CD4-positive, alpha-beta T cell treated with Interleukin-15 for 4 hours (primary cell): ENCODE measurements around the gene YPEL5.

Source experiments
- DNase-seq: peaks from one replicate; pipeline ENCODE4 v3.0.0-alpha.2; 2020; ENCODE audit warnings: low spot score

The YPEL5 gene

DNA sequence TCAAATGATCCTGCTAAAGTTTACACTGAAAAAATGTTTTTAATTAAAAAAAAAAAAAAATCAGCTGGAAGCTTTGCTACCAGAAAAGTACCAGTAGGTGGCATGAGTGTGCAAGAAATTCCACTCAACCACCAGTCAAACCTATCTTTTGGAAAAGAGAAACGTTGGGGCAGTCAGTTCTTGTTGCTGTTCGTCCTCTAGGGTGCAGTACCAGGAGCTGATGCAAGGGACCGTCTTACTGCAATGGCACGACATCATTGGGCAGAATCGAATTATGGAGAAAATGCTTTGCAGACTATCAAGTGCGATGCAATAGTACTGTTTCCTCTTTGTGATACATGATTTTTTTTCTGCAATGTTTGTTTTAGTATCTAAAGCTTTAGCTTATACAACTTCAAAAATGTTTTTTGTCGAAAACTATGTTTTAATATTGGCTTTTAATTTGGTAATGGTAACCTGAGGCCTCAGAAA is 18.3 kb downstream of the YPEL5 start:
- DNase-seq: peak; percentile 77

DNA sequence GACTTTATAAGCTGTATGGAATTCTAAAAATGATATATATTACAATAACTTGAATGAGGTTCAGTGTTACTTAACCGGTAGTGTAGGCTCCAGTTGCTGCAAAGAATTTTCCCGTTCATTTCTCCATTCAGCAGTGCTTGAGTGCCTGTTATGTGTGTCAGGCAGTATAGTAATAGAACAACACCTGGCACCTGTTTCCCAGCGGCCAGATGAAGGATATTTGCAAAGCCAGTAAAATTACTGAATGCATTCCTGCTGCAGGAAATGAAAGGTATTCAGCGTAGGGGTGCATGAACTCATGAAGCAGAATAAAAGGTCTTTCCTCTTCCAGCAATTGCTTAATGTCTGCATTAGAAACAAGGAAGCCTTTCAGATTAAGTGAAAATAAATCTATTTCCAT is 18.8 kb downstream of the YPEL5 start:
- no peak for DNase-seq

DNA sequence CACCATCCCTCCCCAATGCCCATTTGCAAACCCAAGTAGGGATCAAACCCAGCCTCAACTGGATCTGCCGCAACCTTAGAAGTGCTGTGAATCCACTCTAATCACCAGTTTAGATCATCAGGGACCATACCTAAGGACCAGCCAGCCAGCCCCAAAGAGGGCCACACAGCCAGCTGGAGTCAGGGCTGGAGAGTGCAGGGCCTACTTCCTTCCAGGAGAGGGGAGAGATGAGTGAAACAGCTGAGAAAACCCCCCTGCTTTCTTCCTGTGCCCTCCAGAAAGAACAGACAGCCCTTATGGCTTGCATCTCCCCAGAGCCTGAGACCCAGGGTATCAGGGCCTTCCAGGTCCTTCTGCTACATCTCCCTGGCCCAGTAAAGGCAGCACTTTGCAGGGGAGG is 25.8 kb downstream of the YPEL5 start:
- no peak for DNase-seq

DNA sequence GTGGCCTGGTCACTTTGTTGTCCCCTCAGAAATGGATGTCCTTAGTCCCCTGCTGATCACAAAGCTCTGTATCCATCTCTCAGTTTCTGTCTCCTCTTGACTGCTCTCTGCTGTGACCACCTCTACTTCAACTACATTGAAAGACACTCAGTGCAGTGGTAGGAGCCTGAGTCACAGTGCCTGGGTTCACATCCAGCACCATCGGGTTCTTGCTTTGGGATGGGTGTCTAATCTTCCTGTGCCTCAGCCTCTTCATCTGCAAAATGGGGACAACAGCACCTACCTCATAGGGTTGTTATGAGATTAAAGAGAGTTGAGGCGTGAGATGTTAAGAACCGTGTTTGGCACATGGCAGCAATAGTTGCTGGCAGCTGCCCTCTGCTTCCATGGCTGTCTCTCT is 30.6 kb downstream of the YPEL5 start:
- DNase-seq: no peak

DNA sequence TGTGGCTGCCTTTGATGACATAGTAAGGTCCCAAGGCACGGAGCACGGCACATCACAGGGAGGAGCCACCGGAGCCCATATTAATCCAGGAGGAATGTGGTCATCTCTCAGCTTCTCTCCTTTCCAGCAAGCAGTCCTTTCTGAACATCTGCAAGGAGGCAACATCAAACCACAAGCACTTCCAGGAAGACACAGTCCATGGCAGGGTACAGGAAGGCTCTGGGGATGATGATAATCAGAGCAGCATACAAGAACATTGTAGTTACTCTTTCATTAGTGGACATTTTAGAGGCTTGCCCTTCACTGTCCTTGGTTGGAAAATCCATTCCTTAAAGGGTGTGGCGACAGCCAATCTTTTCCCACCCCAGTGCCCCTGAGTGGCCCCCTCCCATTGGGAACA is 31.1 kb downstream of the YPEL5 start:
- DNase-seq: no peak

DNA sequence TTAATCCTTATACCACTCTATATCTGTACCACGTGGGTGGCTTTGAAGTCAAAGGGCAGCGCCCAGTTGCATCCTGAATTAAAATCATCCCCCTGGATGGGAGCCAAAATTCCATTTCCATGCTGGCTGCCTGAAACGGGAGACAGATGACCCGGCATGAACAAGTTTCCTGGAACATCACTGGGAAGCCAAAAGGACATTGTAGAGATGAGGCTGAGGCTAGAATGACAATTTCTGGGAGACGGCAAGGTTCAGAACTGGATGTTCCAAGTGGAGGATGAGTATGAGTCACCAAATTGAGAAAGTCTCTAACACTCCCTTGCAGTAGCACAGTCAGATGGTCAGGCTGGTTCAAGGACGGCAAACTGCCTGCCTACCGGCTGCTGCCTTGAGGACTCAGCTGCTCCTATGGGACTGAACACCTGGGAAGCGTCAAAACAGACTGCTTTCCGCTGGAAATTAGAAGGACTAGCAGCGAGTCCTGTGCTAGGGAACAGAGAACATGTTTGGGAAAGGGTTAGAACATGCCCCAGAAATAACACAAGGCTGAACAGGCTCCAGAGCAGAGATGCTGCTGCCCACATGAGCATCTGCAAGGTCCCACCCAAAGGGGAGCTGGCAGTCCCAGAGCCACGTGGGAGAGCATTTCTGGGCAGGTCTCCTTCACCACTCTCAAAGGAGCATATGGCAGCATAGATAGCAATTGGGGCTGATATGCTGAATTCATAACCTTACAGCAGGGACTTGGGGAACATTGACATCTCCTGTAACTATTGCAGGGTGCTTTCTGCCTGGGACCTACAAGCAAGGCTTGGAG is 32.0 kb downstream of the YPEL5 start:
- no peak for DNase-seq

DNA sequence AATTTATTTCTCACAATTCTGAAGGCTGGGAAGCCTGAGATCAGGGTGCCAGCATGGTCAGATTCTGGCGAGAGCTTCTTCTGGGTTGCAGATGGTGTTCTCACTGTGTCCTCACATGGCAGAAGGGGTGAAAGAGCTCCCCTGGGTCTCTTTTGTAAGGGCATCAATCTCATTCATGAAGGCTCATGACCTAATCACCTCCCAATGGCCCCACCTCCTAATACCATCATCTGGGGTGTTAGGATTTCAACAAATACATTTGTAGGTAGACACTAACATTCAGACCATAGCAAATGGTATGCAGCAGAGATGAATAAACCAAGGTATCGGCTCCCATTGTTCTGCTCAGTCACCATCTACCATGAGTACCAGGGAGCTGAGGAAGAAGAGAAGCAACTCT is 32.7 kb downstream of the YPEL5 start:
- no peak for DNase-seq

DNA sequence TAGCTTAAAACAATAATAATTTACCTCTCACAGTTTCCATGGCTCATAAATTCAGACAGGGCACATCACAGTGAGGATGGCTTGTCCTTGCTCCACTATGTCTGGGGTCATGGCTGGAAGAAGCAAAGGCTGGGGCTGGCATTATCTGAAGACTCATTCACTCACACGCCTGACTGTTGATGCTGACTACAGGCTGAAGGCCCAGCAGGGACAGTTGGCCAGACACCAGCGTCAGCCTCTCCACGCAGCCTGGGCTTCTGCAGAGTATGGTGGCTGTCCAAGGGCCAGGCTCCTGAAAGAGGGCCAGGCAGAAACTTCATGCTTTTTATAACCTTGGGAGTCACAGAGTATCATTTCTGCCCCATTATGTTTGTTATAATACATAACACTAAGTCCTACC is 33.4 kb downstream of the YPEL5 start:
- DNase-seq: no peak

DNA sequence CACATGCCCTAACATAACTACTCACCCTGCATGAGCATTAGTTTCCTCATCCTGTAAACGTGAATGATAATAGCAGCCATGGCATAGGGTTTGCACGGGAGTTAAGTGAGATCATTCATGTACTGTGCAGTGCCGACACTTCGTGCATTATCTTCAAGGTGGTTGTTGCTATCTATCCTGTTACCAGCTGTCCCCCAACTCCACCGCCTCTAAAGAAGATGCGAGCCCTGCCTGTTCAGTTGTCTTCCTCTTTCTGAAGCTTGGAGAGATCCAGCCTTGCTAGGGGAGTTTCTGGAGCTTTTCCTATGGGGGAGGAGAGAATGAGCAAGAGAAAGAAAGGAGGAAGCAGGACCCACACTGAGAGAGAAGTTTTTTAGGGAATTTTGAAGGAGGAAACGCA is 34.4 kb downstream of the YPEL5 start:
- no peak for DNase-seq

DNA sequence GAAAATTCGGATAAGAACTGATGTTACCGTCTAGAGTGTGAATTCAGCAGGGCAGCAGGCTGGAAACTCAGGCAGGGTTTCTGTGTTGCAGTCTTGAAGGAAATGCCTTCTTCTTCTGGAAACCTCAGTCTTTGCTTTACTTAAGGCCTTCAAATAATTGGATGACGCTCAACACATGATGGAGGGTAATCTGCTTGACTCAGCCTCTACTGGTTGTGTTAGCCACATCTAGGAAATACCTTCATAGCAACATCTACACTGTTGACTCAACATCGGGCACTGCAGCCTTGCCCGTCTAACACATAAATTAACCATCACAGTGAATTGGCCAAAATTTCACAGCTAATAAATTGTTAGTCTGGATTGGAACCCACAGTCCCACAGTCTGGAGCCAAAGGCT is 37.2 kb downstream of the YPEL5 start:
- no peak for DNase-seq

DNA sequence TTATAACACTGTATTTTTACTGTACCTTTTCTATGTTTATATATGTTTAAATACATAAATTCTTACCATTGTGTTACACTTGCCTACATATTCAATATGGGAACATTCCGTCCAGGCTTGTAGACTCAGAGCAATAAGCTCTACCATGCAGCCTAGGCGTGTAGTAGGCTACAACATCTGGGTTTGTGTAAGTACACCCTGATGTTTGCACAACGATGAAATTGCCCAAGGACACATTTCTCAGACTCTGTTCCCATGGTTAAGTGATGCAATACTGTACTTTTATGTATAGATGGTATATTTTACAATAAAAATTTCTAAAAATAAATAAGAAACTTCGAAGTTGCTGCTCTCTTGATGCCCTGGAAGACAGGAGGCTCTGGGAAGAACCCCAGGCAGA is 38.4 kb downstream of the YPEL5 start:
- no peak for DNase-seq

DNA sequence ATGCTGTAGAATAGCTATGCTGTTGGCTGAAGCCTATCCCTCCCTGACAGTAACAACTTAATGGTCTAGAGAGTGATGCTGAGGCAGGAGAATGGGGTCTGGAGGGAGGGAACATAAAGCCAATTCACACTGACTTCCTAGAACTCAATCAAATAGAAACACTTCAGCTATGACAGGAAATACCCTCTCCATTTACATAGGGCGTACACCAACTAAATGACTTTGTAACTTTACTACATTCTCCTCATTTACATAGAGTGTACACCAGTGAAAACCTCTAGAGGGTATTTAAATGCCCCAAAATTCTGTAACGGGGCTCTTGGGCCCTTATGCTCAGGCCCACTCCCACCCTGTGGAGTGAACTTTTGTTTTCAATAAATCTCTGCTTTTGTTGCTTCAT is 41.5 kb downstream of the YPEL5 start:
- no peak for DNase-seq

DNA sequence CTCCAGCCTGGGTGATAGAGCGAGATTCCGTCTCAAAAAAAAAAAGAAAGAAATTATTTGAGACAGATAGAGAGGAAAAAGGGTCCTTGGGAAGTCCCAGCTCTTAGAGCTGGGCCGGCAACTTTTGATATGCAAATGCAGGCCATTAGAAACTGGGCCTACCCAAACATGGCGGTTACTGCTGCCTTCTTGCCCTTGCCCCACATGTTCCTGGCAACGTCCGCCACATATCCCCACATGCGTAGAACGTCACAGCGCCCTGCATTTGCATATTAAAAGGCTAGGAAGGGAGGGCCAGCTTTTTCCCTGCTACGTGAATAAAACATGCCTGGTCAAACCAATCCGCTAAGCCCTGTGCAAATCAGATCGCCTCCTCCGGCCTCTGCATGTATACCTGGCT is 43.8 kb downstream of the YPEL5 start:
- no peak for DNase-seq

DNA sequence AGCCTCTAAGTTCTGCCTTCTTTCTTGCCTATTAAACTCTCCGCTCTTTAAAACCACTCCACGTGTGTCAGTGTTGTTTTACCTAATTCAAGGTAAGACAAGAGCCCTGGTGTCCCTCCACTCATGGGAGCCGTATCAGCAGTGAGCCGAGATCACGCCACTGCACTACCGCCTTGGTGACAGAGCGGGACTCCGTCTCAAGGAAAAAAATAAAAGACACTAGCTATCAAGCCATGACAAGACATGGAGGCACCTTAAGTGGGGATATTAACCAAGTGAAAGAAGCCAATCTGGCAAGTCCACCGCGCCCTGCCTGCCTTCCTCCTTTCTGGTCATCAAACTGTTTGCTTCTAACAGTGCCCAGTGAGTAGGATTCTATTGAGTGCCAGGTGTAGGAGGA is 44.3 kb downstream of the YPEL5 start:
- DNase-seq: no peak

DNA sequence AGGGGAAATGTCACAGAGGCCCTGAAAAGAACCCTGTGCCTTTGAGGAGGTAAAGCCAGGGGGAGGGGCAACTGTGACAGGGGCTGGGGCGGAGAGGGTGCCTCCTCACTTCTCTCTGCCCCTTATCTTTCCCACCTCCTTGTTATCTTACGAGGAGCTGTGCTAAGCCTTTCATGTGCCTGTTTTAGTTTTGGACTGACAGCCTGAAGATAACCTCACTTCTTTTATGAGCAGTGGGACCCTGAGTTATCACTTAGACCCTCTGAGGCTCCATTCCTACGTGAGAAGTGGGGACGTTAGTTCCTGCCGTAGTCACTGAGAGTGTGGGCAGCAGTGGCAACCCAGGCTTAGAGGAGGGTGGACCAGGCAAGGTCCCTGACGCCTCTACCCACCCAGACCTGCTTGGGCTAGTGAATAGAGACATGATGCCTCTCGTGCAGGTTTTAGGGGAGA is 45.0 kb downstream of the YPEL5 start:
- no peak for DNase-seq

DNA sequence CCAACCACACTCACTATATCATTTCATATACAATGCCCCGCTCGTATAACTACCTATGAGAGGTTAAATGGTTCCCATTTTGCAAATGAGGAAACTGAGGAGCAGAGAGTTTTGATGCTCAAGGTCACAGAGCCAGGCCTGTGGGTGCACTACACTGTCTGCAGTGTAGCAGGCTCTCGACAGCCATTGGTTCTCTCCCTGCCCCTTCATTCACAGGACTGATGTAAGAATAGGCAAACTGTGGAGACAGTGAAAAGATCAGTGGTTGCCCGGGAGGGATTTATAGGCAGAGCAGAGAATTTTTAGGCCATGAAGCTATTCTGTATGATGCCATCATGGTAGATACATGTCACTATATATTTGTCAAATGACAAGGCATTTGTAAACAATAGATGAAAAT is 45.5 kb downstream of the YPEL5 start:
- DNase-seq: no peak

DNA sequence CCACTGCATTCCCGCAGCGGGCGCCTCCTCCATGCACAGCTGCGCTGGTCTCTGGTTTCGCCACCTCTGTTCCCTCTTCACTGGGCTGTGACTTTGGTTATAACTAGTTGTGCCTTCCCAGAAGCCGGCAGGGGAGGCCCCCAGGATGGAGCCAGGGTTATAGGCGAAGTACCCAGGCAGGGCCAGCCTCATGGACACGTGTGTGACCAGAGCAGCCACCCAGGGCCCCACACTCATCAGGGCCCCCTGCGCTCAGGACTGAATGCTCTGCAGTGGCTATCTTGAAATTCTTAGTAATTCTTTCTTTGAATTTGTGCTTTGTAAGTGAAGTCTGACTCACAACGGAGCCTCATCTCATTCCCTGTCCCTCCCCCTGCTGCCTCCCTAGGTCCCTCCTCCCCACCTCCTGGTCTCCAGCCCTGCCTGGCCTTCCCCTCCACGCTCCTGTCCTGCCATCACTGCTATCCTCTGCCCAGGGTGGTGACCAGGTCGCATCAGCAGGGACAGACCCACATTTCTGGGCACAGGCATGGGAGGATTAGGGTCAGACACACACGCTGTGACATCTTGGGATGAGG is 46.4 kb downstream of the YPEL5 start:
- no peak for DNase-seq

DNA sequence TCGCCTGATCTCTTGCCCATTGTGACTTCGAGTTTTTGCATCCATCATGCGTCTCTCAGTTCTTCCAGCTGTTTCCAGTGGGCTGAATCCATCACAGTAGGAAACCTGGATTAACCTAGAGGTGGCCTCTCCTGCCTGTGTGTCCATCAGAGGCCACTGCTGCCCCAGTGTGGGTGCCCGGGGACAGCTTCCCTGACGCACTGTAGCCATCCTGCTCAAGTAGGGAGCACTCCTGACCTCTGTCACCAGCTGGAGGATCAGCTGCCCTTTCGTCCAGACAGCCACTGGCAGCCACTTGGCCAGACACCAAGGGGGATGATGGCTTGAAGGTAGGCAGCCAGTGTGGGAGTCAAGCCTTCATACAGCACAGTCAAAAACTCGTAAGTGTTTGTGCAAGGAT is 47.6 kb downstream of the YPEL5 start:
- DNase-seq: no peak

DNA sequence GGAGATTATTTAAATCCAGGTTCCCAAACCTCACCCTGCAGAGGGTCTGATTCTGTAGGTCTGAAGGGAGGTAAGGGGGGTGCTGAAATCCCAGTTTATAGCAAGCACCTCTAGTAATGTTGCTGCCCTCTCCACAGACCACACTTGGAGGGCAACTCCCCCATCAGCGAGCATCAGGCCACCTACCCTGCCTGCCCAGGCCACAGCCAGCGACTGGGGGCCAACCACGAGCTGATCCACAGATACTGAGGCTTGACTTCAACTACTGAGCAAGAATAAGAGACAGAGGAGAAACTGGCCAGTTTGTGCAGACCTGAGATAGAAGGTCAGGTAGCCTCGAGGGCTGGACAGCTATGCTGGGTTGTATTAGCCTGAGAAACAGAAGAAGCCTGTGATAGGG is 48.2 kb downstream of the YPEL5 start:
- no peak for DNase-seq

DNA sequence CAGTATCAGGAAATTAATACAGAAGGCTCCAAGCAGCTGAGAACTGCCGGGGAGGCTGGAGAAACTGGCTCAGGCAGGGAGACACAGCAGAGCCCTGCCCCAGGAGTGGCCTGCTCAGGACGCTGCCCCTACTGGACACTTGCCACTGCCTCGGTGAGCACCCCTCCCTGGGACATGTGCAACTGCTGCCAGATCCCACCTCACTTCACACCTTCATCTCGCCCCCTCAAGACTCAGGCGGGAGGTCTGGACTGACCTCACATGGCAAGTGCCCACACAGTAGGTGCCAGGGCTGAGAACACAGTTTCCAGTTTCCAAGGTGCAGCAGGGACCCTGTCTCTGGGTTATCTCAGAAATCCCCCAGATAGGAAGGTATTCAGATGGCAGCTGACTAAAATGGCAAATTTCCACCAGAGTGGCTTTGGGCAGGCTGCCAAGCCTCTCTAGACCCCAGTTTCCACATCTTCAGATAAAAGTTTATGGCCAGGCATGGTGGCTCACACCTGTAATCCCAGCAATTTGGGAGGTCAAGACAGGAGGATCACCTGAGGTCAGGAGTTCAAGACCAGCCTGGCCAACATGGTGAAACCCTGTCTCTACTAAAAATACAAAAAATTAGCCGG is 50.9 kb downstream of the YPEL5 start:
- no peak for DNase-seq

DNA sequence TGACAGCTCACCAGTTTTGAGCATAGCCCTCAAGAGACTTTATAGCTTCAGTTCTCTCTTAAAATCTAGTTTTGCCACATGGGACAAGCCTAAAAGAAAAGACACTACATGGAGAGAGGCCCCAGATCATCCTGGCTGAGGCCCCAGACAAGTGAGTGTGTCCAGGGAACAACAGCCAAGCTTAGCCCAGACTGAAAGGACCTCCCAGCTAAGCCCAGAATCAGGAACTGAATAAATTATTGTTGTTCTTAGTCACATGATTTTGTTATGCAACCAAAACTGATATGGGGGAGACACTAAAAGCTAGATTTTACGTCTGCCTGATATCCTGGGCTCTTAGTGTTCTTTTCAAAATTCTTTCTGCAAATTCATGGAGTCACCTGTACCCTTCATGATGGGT is 55.2 kb downstream of the YPEL5 start:
- DNase-seq: no peak

DNA sequence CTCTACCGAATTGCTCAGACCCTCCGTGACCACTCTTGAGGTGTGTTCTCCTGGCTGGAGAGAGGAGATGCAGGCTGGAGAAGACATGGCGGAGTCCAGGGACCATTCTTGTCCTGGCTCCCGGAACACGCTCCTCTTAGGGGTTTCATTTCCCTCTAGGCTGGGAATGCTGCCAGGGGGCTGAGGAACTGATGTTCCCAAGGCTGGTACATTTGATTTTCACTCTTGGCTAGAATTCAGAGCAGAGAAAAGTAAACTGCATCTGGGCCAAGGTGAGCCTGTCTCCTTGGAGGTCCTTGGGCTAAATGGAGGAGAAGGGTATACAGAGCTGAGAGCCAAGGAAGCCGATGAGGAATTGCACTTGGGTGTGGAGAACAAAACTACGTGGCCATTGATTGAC is 56.3 kb downstream of the YPEL5 start:
- DNase-seq: no peak

DNA sequence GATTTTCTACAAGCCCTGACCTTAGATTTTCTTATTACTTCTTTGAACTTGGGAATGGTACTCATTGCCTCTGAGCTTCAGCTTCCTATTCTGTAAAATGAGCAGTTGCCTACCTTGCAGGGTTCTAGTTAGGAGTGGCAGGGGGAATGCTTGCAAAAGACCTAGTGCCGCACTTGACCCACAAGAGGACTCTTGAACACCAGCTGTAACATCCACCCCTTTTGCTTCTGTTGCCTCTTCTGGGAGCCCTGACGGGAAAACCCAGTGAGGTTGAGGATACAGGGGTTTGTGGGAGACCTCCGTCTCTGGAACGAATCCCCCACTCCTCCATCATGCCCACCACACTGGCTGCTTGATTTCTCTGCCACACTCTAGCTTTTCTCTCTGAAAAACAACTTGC is 57.5 kb downstream of the YPEL5 start:
- no peak for DNase-seq

DNA sequence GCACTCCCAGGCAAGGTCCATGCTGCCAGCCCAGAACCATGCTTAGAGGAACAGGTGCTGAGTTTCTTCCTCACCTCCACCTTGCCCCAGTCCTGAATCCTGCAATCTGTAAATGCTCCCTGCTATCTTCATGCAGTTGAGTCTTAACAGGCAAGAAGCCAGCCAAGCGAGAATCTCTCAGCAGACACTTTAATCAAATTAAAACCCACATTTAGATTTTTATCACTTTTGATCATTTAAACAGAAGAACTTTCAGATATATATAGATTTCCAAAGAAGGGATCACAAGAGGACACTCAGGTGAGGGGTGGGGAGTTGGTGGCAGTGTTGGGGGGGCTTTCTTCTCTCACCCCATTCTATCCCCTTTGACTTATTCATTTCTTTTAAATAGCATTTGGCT is 58.6 kb downstream of the YPEL5 start:
- no peak for DNase-seq
